ENCODE measurements around the gene BTG3.

- no peak for TF ChIP-seq ARNT (IDR thresholded peaks at IDR 0.05)
- no peak for TF ChIP-seq ZNF583 (CRISPR knock-in tag; IDR thresholded peaks at IDR 0.05)
- no peak for TF ChIP-seq RBM17 (IDR thresholded peaks at IDR 0.05; ENCODE audit: borderline replicate concordance, low read depth, low read length)
- no peak for TF ChIP-seq POLR2AphosphoS5 (IDR thresholded peaks at IDR 0.05; ENCODE audit: control insufficient read depth, insufficient read depth, low read depth, low read length)
- TF ChIP-seq EGR1 (conservative IDR thresholded peaks at IDR 0.05): no peak
- no peak for TF ChIP-seq SRF (CRISPR knock-in tag; IDR thresholded peaks at IDR 0.05)
Observed at GRCh38 chr21:17658931-17659330, 46.2 kb upstream of the BTG3 start.

Measured in K562 (cell line).